Ureter (tissue), 1 donor: ENCODE results near the gene CDC20B. TPM values are rescaled to one million over a fixed set of nuclear protein-coding genes. Genes with fewer than 3 reads are reported as not detected.
"Not testable (repeated sequence)": the region's sequence is repeated elsewhere in the genome, so short reads cannot be mapped to it uniquely, and the experiment has no call there.

ENCODE experiments used
- DNase-seq: peaks from one replicate; pipeline ENCODE4 v3.0.0-alpha.2; 2020; ENCODE audit warnings: low spot score
- total RNA-seq: library from RNA; stranded (reverse); gene quantifications from one replicate; pipeline ENCODE4 v1.2.4, GENCODE V29; 2023
- donor health status: DM: yes; HTN: yes; CAD: no.

Gene CDC20B
- total RNA-seq, 1 donor from 2014 or later, result not detected

GRCh38 chr5:55104036-55104772, 68.8 kb downstream of the CDC20B start:
- DNase-seq, result no peak

GRCh38 chr5:55102348-55102747, 70.6 kb downstream of the CDC20B start, which contains the start of gene GZMA:
Gene GZMA, plus strand, starts transcription at chr5:55102646. Its CDS starts 37 bp downstream, at chr5:55102683.
- DNase-seq, result no peak

- DNase-seq, result no peak
These were observed 71.3 kb downstream of the CDC20B start for GRCh38 chr5:55101556-55102276.

- DNase-seq, result not testable (repeated sequence)
These were observed 71.8 kb downstream of the CDC20B start for GRCh38 chr5:55101148-55101547.

- no peak for DNase-seq
These were observed 76.1 kb downstream of the CDC20B start for GRCh38 chr5:55096861-55097260.

GRCh38 chr5:55096182-55096581, 76.8 kb downstream of the CDC20B start:
- no peak for DNase-seq

- not testable (repeated sequence) for DNase-seq
These were observed 82.0 kb downstream of the CDC20B start for GRCh38 chr5:55091011-55091410.

GRCh38 chr5:55089301-55089700, 83.7 kb downstream of the CDC20B start:
- not testable (repeated sequence) for DNase-seq

- no peak for DNase-seq
These were observed 91.4 kb downstream of the CDC20B start for GRCh38 chr5:55081541-55081940.

GRCh38 chr5:55073211-55073610, 99.8 kb downstream of the CDC20B start:
- DNase-seq, result no peak

GRCh38 chr5:55072666-55073065, 100.3 kb downstream of the CDC20B start:
- DNase-seq, result no peak

GRCh38 chr5:55071413-55071812, 101.6 kb downstream of the CDC20B start:
- DNase-seq, result no peak

GRCh38 chr5:55070968-55071367, 102.0 kb downstream of the CDC20B start:
- DNase-seq, result no peak

- DNase-seq, result no peak
These were observed 106.7 kb downstream of the CDC20B start for GRCh38 chr5:55066277-55066676.

GRCh38 chr5:55064523-55064922, 108.5 kb downstream of the CDC20B start:
- no peak for DNase-seq

- no peak for DNase-seq
These were observed 109.1 kb downstream of the CDC20B start for GRCh38 chr5:55063899-55064298.

- DNase-seq, result no peak
These were observed 109.6 kb downstream of the CDC20B start for GRCh38 chr5:55063220-55063863.

Other genes with a start within 250 kb of the CDC20B start
- not detected for gene ESM1, start 187.6 kb downstream of the CDC20B start, total RNA-seq
- gene GZMK, start 148.9 kb downstream of the CDC20B start, total RNA-seq, result 0.49 TPM
- 2.1 TPM for gene GZMA, start 70.5 kb downstream of the CDC20B start, total RNA-seq
- gene GPX8, start 13.0 kb downstream of the CDC20B start, total RNA-seq, result 20.2 TPM
- gene MCIDAS, start 54.1 kb upstream of the CDC20B start, total RNA-seq, result 2.7 TPM
- gene CCNO, start 60.4 kb upstream of the CDC20B start, total RNA-seq, result 16.5 TPM
- gene DHX29, start 134.5 kb upstream of the CDC20B start, total RNA-seq, result 29.8 TPM
- gene MTREX, start 134.8 kb upstream of the CDC20B start, total RNA-seq, result 101 TPM